Transverse colon (tissue), 4 donors: ENCODE measurements around the gene ACTN4.

Source experiments
- POLR2A ChIP-seq: fragments of 450-650 bp; IDR thresholded peaks from one replicate; pipeline ENCODE4 v1.6.1; 2016; ENCODE audit warnings: antibody characterized with exemption, mild to moderate bottlenecking, moderate library complexity
- POLR2AphosphoS5 ChIP-seq, 3 donors: sonication (generic); formaldehyde crosslinking; IDR thresholded peaks; one replicate each; pipeline ENCODE4 v1.6.1; 2016; ENCODE audit warnings: antibody characterized with exemption in 3 of 3
- TF ChIP-seq, protein P1 (sequence below), 5 experiments: fragments of 200-600 bp in 3 of 5; fragments of 450-650 bp in 2 of 5; sonication (generic) in 3 of 5; IDR thresholded peaks; 1 replicate in 2 of 5; 2 replicates in 3 of 5; pipeline ENCODE4 v1.5.1; 2016 to 2017; ENCODE audit warnings: antibody characterized with exemption in 5 of 5, inconsistent platforms in 3 of 5, mild to moderate bottlenecking in 2 of 5, moderate library complexity in 1 of 5

DNA sequence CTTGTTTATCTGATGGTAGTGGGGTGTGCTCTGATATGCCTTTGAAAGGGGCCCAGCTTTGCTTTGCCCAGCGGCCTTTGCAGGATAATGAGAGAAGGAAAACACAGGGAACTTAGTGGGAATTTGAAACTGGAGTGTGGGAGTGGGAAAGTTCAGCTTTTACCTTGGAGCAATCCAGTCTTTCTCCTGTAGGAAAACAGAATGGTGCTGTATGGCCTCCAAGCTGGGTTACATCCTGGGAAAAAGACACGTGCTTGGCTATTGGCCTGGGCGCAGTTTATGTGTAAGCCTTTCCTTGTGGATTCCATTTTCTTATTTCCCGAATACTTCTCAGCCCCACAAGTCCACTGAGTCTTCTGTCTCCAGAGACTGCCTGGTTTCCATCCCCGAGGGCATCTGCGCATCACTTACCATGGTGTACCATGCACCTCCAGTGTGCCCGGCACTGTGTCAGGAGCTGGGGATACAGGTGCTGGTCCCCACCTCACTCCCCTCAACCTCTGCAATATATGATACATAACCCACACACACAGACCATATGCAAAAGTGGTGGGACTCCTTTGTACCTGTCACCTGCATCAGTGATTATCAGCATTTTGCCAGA lies 31.5 kb downstream of the ACTN4 start:
- no peak for TF ChIP-seq POLR2AphosphoS5 (IDR thresholded peaks at IDR 0.05)
- no peak for TF ChIP-seq POLR2A
- TF ChIP-seq, protein P1, sequence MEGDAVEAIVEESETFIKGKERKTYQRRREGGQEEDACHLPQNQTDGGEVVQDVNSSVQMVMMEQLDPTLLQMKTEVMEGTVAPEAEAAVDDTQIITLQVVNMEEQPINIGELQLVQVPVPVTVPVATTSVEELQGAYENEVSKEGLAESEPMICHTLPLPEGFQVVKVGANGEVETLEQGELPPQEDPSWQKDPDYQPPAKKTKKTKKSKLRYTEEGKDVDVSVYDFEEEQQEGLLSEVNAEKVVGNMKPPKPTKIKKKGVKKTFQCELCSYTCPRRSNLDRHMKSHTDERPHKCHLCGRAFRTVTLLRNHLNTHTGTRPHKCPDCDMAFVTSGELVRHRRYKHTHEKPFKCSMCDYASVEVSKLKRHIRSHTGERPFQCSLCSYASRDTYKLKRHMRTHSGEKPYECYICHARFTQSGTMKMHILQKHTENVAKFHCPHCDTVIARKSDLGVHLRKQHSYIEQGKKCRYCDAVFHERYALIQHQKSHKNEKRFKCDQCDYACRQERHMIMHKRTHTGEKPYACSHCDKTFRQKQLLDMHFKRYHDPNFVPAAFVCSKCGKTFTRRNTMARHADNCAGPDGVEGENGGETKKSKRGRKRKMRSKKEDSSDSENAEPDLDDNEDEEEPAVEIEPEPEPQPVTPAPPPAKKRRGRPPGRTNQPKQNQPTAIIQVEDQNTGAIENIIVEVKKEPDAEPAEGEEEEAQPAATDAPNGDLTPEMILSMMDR (IDR thresholded peaks at IDR 0.05): no peak
